Measurements from ENCODE around the gene CD3E. TPM values are rescaled to one million over a fixed set of nuclear protein-coding genes. Genes with fewer than 3 reads are reported as not detected.

The CD3E gene
- total and polyA plus RNA-seq, 2 donors from 2014 or later: 2.2 to 14.3 TPM

- H3K36me3 ChIP-seq (ENCODE audit: control insufficient read depth in 2 of 3, insufficient read depth in 3 of 3, low read length in 3 of 3): no peaks in the 10 kb centered on the region
- FAIRE-seq (no peak), DNase-seq (no peak)
- TF ChIP-seq, protein P1, sequence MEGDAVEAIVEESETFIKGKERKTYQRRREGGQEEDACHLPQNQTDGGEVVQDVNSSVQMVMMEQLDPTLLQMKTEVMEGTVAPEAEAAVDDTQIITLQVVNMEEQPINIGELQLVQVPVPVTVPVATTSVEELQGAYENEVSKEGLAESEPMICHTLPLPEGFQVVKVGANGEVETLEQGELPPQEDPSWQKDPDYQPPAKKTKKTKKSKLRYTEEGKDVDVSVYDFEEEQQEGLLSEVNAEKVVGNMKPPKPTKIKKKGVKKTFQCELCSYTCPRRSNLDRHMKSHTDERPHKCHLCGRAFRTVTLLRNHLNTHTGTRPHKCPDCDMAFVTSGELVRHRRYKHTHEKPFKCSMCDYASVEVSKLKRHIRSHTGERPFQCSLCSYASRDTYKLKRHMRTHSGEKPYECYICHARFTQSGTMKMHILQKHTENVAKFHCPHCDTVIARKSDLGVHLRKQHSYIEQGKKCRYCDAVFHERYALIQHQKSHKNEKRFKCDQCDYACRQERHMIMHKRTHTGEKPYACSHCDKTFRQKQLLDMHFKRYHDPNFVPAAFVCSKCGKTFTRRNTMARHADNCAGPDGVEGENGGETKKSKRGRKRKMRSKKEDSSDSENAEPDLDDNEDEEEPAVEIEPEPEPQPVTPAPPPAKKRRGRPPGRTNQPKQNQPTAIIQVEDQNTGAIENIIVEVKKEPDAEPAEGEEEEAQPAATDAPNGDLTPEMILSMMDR (IDR thresholded peaks at IDR 0.05; ENCODE audit: borderline replicate concordance, extremely low read depth, insufficient read depth): no peak
- no peak overlapping the region for H3K9ac ChIP-seq (ENCODE audit: low read length in 3 of 3)
- no peak overlapping the region for H3K27ac ChIP-seq (ENCODE audit: low read depth in 2 of 2, low read length in 2 of 2)
- intact Hi-C loops (cut with DNase I): no loop called here
- H3K9me3 ChIP-seq (ENCODE audit: control insufficient read depth in 2 of 3, insufficient read depth in 1 of 3, low read length in 3 of 3): no peaks in the 10 kb centered on the region
- H3K27me3 ChIP-seq (ENCODE audit: control insufficient read depth, insufficient read depth, low read length): no peaks in the 10 kb centered on the region
- no peak overlapping the region for H3K4me3 ChIP-seq (ENCODE audit: low read length in 3 of 3)
- no peaks in the 10 kb centered on the region for H3K4me1 ChIP-seq (ENCODE audit: control insufficient read depth in 2 of 3, insufficient read depth in 2 of 3, low read depth in 1 of 3, low read length in 3 of 3)
Measured at GRCh38 chr11:118341261-118341660, 36.7 kb downstream of the CD3E start.

GRCh38 chr11:118341815-118342489 lies 37.4 kb downstream of the CD3E start:
- intact Hi-C loops (cut with DNase I): no loop called here
- Histone ChIP-seq H3K27ac (ENCODE audit: low read depth in 2 of 2, low read length in 2 of 2) (no peak overlapping the region), H3K9ac (ENCODE audit: low read length in 3 of 3) (no peak overlapping the region), H3K4me3 (ENCODE audit: low read length in 3 of 3) (no peak overlapping the region), H3K36me3 (ENCODE audit: control insufficient read depth in 2 of 3, insufficient read depth in 3 of 3, low read length in 3 of 3) (no peaks in the 10 kb centered on the region), H3K4me1 (ENCODE audit: control insufficient read depth in 2 of 3, insufficient read depth in 2 of 3, low read depth in 1 of 3, low read length in 3 of 3) (no peaks in the 10 kb centered on the region), H3K9me3 (ENCODE audit: control insufficient read depth in 2 of 3, insufficient read depth in 1 of 3, low read length in 3 of 3) (no peaks in the 10 kb centered on the region), H3K27me3 (ENCODE audit: control insufficient read depth, insufficient read depth, low read length) (no peaks in the 10 kb centered on the region)
- FAIRE-seq: no peak
- TF ChIP-seq, protein P1 (IDR thresholded peaks at IDR 0.05; ENCODE audit: borderline replicate concordance, extremely low read depth, insufficient read depth): no peak
- no peak for DNase-seq

DNA sequence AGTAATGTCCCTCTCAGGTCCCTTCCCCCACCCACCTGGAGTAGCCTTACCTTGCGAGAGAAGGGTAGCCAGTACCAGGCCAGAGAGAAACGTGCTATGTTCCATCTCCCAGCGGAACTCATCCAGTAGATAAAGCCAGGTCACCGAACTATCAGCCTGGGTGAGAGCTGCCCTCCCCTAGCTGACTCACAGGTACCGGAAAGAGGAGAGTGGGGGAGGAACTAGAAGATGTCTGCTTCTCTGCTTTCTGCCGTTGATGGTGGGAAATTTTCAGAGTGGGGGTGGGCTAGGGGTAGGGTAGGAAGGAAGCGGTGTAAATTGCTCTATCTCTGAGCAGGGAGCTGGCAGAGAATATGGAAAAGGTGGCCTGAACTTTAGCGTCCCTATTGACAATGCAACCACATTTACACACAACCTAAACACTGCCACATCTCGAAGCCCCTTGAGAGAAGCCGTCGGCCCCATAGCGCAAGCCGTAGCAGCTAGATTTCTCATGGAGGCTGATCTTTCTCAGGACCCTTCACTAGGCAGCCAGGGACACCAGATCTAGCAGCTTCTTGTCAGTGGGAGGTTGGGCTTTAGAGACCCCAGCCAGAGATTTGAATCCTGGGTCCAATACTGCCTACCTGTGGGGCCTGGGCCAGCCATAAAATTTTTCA lies 38.1 kb downstream of the CD3E start, which contains the start of gene CD3D:
Gene CD3D (minus strand): TSS at position 203 of the 659 bp plus-strand sequence. CDS start 98 bp downstream, at position 105.
- Histone ChIP-seq H3K36me3 (ENCODE audit: control insufficient read depth in 2 of 3, insufficient read depth in 3 of 3, low read length in 3 of 3) (no peaks in the 10 kb centered on the region), H3K27ac (ENCODE audit: low read depth in 2 of 2, low read length in 2 of 2) (no peak within 1 kb of the TSS), H3K9me3 (ENCODE audit: control insufficient read depth in 2 of 3, insufficient read depth in 1 of 3, low read length in 3 of 3) (no peaks in the 10 kb centered on the region), H3K4me3 (ENCODE audit: low read length in 3 of 3) (no peak within 1 kb of the TSS), H3K27me3 (ENCODE audit: control insufficient read depth, insufficient read depth, low read length) (no peaks in the 10 kb centered on the region), H3K4me1 (ENCODE audit: control insufficient read depth in 2 of 3, insufficient read depth in 2 of 3, low read depth in 1 of 3, low read length in 3 of 3) (no peaks in the 10 kb centered on the region), H3K9ac (ENCODE audit: low read length in 3 of 3) (no peak within 1 kb of the TSS)
- no peak for DNase-seq
- TF ChIP-seq, protein P1 (IDR thresholded peaks at IDR 0.05; ENCODE audit: borderline replicate concordance, extremely low read depth, insufficient read depth): no peak
- no peak for FAIRE-seq
- intact Hi-C loops (cut with DNase I): no loop called here
